Pericardium fibroblast (primary cell): ENCODE data around the gene LY6G5B. TPM values are rescaled to one million over a fixed set of nuclear protein-coding genes. Genes with fewer than 3 reads are reported as not detected.

Source experiments
- total RNA-seq: library from RNA; depleted of rRNA; stranded (reverse); fragments of >200 nt; gene quantifications from 2 replicates; pipeline ENCODE4 v1.2.3, GENCODE V29; 2015

Gene LY6G5B
- total RNA-seq, 1 donor from 2014 or later: 1.0 TPM

Other genes with a start within 250 kb of the LY6G5B start
- gene MICB, start 171.8 kb upstream of the LY6G5B start, total RNA-seq: 3.9 and 12.6 TPM in 2 replicates
- not detected in 2 replicates for gene MCCD1, start 141.0 kb upstream of the LY6G5B start, total RNA-seq
- gene DDX39B, start 128.0 kb upstream of the LY6G5B start, total RNA-seq: 197 and 272 TPM in 2 replicates
- 2.7 and 7.2 TPM in 2 replicates for gene ATP6V1G2, start 123.4 kb upstream of the LY6G5B start, total RNA-seq
- 16.6 and 19.9 TPM in 2 replicates for gene NFKBIL1, start 122.4 kb upstream of the LY6G5B start, total RNA-seq
- not detected in 2 replicates for gene LTA, start 97.7 kb upstream of the LY6G5B start, total RNA-seq
- not detected in 2 replicates for gene TNF, start 94.4 kb upstream of the LY6G5B start, total RNA-seq
- 0.17 TPM in 1 of 2 replicates, not detected in the other for gene LTB, start 87.6 kb upstream of the LY6G5B start, total RNA-seq
- not detected in 2 replicates for gene LST1, start 83.7 kb upstream of the LY6G5B start, total RNA-seq
- not detected in 2 replicates for gene NCR3, start 77.0 kb upstream of the LY6G5B start, total RNA-seq
- gene AIF1, start 54.7 kb upstream of the LY6G5B start, total RNA-seq: 1.4 TPM in 1 of 2 replicates, not detected in the other
- gene PRRC2A, start 49.3 kb upstream of the LY6G5B start, total RNA-seq: 71.2 and 71.5 TPM in 2 replicates
- 164 and 183 TPM in 2 replicates for gene BAG6, start 17.3 kb upstream of the LY6G5B start, total RNA-seq
- gene APOM, start 14.1 kb upstream of the LY6G5B start, total RNA-seq: 0.51 and 3.2 TPM in 2 replicates
- gene C6orf47, start 9.2 kb upstream of the LY6G5B start, total RNA-seq: 14.3 and 14.8 TPM in 2 replicates
- 13.4 and 15.3 TPM in 2 replicates for gene GPANK1, start 5.0 kb upstream of the LY6G5B start, total RNA-seq
- gene CSNK2B, start 3.9 kb upstream of the LY6G5B start, total RNA-seq: 205 and 210 TPM in 2 replicates
- 0.43 TPM in 1 of 2 replicates, not detected in the other for gene LY6G5C, start 11.1 kb downstream of the LY6G5B start, total RNA-seq
- 25.7 and 29.2 TPM in 2 replicates for gene ABHD16A, start 33.3 kb downstream of the LY6G5B start, total RNA-seq
- not detected in 2 replicates for gene LY6G6F, start 36.9 kb downstream of the LY6G5B start, total RNA-seq
- not detected in 2 replicates for gene LY6G6D, start 45.4 kb downstream of the LY6G5B start, total RNA-seq
- gene LY6G6C, start 51.8 kb downstream of the LY6G5B start, total RNA-seq: not detected in 2 replicates
- gene MPIG6B, start 53.4 kb downstream of the LY6G5B start, total RNA-seq: not detected in 2 replicates
- gene DDAH2, start 59.3 kb downstream of the LY6G5B start, total RNA-seq: 70.2 and 88.5 TPM in 2 replicates
- 266 and 364 TPM in 2 replicates for gene CLIC1, start 66.6 kb downstream of the LY6G5B start, total RNA-seq
- gene MSH5, start 70.0 kb downstream of the LY6G5B start, total RNA-seq: 4.2 and 4.7 TPM in 2 replicates
- gene SAPCD1, start 92.7 kb downstream of the LY6G5B start, total RNA-seq: 1.2 and 2.8 TPM in 2 replicates
- gene VWA7, start 107.4 kb downstream of the LY6G5B start, total RNA-seq: not detected in 2 replicates
- 44.9 and 47.3 TPM in 2 replicates for gene VARS1, start 125.8 kb downstream of the LY6G5B start, total RNA-seq
- gene LSM2, start 137.0 kb downstream of the LY6G5B start, total RNA-seq: 40.0 and 71.4 TPM in 2 replicates
- gene HSPA1L, start 145.3 kb downstream of the LY6G5B start, total RNA-seq: 0.12 and 0.34 TPM in 2 replicates
- gene HSPA1A, start 145.6 kb downstream of the LY6G5B start, total RNA-seq: 62.6 and 74.3 TPM in 2 replicates
- gene HSPA1B, start 157.8 kb downstream of the LY6G5B start, total RNA-seq: 94.5 and 110 TPM in 2 replicates
- gene NEU1, start 192.8 kb downstream of the LY6G5B start, total RNA-seq: 55.6 and 65.6 TPM in 2 replicates
- gene SLC44A4, start 209.0 kb downstream of the LY6G5B start, total RNA-seq: 0.51 TPM in 1 of 2 replicates, not detected in the other
- 32.1 and 55.8 TPM in 2 replicates for gene EHMT2, start 227.7 kb downstream of the LY6G5B start, total RNA-seq
- gene ZBTB12, start 232.1 kb downstream of the LY6G5B start, total RNA-seq: 2.6 and 4.9 TPM in 2 replicates